NCI-H748 treated with DMSO at 0.1 percent for 48 hours (cell line): ENCODE results near the gene OTULIN.

Source experiments
- DNase-seq: peaks from one replicate; lab custom pipeline; 2025; lab: John Stamatoyannopoulos, UW

Gene OTULIN

DNA sequence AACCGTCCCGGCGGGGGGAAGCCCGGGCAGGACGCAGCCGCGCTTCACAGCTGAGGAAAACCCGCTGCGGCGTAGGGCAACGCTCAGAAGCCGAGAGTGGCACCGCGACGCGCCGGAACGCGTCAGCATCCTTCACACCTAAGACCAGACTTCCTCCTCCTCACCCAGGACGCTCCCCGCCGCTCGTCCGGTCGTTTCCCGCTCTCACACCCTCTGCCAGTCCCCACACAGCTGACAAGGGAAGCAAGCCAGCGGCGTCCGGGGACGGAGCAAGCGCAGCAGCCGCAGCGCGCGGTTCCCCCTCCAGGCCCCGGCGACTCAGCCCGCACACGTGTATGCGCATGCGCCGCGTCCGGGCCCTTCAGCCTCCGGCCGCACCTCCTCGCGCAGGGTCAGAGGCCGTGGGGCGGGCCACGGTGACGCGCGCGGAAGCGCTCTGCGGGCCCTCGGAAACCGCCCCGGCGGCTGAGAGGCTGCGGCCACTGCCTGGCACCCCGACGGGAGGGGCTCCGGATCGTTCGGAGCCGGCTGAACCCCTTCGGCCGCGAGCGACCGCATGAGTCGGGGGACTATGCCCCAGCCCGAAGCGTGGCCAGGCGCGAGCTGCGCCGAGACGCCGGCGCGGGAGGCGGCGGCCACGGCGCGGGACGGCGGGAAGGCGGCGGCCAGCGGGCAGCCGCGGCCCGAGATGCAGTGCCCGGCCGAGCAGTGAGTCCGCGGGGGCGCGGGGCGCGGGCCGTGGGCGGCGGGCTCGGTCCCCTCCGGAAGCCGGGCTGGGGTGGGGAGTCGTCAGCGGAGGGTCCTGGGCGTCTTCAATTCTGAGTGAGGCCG lies at the start of gene OTULIN:
TSS of gene OTULIN (plus strand) at position 449 of the 831 bp plus-strand sequence. CDS start at position 557, 108 bp downstream.
- peak; percentile 95 for DNase-seq

- DNase-seq, result peak; percentile 100
Observed at GRCh38 chr5:14615365-14615764, 49.2 kb upstream of the OTULIN start.

DNA sequence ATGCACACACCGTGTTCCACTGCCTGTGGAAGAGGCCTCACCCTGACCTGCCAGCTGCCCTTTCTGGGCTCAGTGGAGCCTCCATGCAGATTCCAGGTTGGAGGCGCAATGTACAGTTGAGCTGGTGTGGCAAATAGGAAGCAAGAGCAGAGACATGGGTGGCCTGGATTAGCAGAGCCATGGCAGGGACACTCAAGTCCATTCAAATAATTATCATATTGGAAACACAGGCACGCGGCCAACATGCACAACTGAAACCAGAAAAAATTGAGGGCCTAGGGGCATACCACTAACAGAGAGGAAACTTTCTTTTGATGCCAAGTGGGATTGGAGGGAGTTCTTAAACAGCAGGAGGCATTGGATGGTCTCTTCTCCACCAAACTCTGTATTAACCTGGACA lies 47.1 kb upstream of the OTULIN start:
- DNase-seq, result no peak

- DNase-seq, result no peak
Observed at GRCh38 chr5:14627270-14627669, 37.2 kb upstream of the OTULIN start.

GRCh38 chr5:14628346-14628745 lies 36.2 kb upstream of the OTULIN start:
- no peak for DNase-seq

DNA sequence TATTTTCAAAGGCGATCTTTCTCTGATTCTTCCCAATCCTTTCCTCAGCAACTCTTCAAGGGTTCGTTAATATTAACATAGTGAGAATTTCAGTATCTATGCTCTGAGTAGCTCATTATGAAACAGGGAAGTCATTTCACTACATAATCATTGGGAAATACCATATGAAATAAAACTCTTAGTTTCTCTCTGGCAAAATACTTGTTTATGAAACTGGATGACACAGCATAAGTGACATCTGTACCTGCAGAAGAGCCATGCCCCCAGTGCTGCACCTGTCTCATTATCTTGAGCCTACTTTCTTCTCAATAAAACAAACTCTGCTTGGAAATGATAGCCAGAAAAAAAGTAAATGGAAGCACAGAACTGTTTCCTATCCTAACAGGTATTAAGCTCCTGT lies 33.8 kb upstream of the OTULIN start:
- DNase-seq, result no peak

- no peak for DNase-seq
Observed at GRCh38 chr5:14635656-14636055, 28.9 kb upstream of the OTULIN start.

DNA sequence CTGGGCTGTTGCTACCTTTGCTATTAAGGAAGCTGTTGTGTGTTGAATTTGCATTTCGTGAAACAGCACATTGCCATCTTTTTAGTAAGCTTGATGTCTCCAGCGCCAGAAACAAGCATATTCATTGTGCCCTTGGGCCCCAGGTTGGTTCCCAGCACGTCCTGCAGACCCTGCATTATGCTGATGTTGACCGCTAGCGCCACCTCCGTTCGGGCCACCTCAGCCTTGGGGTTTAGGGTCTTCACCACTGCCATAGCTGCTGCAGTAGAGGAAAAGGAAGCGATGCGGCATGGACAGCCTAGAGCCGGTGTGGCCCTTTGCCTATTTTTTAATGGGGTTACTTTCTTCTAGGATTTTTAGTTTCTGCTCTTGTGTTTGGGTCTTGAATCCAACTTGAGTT lies 23.8 kb upstream of the OTULIN start:
- no peak for DNase-seq

GRCh38 chr5:14644623-14645237 lies 19.8 kb upstream of the OTULIN start:
- DNase-seq, result no peak

- DNase-seq, result no peak
Observed at GRCh38 chr5:14650052-14650451, 14.5 kb upstream of the OTULIN start.

- DNase-seq, result no peak
Observed at GRCh38 chr5:14655146-14655741, 9.3 kb upstream of the OTULIN start.

- DNase-seq, result no peak
Observed at GRCh38 chr5:14656898-14657297, 7.6 kb upstream of the OTULIN start.

GRCh38 chr5:14659821-14660607 lies 4.5 kb upstream of the OTULIN start:
- no peak for DNase-seq

GRCh38 chr5:14660833-14661232 lies 3.7 kb upstream of the OTULIN start:
- DNase-seq, result no peak

DNA sequence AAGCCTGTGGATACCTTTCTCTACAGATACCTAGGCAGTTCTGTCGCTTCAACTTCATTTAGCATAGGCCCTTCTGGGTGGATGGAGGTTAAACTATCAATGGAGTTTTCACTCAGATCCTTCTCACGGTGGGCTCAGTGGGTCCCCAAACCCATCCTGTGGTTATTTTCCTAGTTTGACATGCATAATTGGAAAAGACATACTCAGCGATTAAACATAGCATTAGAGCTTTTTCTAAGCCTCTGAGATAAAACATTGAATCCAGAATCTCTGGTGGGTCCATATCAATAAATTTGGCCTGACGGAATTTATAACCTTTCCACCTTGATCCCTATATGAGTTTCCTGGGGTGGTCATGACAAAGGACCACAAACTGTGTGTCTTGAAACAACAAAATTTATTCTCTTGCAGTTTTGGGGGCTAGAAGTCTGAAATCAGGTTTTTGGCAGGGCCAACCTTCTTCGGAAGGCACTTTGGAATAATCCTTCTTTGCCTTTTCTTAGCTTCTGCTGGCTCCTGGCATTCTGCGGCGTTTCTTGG lies 1.7 kb upstream of the OTULIN start:
- DNase-seq, result no peak

DNA sequence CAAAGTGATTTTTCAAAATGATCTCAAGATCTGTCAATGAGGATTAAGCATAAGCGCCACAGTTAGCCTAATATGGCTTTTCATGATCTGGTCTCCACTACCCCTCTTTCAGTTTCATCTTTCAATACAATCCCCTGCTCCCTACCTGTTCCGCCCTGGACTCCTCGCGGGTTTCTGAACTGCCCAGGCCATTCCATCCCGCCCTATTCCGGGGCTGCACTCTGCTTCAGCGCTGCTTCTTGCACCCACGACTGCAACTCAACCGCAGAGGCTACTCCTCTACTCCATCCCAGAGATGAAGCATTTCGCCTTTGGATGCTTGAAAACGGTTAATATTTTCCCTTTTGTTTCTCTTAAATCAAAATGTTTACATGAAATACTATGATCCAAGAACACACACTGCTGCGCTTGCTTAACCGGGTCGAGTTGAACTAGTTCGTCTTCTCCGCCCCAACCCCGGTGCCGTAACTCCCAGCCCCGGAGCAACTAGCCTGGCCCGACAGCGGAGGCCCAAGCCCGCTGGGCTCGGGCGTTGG lies 716 bp upstream of the OTULIN start:
- peak; percentile 79 for DNase-seq

DNA sequence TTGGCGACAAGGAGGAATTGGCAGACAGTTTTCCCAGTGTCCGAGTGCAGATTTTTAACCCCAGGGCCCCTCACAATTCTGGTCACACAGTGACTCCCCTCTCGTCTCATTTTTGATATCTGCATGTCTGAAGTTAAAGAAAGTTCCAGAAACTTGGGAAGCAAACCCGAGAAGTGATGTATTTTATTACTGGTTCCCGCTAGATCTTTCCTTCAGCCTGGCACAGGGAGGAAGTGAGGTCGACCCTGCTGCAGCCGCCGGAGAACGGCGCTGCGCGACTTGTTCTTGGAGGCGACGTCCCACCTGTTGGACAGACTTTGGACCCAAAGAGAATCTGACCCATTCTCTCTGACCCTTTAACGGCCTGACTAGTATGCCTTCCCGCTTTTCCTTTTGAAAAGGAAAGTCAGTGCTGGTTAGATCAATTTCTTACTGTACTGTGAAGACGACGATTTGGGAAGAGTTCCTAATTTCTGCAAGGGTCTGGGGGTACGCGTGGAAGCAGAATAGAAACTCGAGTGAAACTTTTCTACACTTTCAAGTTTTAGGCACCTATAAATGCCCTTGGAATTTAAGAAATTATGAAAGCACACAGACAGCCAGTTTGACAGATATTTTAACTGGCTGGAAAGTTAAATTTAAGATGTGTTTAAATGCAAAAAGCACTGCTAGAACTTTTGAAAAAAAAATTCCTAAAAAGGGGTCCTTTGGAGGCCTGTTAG lies 744 bp downstream of the OTULIN start:
- peak; percentile 69 for DNase-seq

GRCh38 chr5:14665949-14666348 lies 1.4 kb downstream of the OTULIN start:
- DNase-seq, result no peak

GRCh38 chr5:14666357-14666756 lies 1.8 kb downstream of the OTULIN start:
- DNase-seq, result no peak

GRCh38 chr5:14667290-14667689 lies 2.8 kb downstream of the OTULIN start:
- DNase-seq, result no peak

DNA sequence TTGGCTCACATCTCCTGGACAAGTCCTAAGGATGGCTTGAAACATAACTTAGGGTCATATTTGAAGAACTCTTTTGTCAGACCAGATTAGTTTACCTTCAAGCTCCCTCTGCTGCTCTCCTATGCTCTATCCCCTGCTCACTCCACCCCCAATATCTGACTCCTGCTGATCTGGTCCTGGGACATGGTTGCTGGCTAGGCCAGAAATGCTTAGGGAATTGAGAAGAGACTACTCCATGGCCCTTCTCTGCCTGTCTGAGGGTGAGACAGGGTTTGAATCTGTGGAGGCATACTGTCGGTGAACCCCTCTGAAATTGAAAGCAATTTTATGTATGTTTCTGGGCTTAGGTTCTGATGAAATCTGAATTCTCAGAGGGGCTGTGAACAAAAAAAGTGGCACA lies 3.3 kb downstream of the OTULIN start:
- no peak for DNase-seq
